Measurements from ENCODE around the gene SBF2.

- TF ChIP-seq CTCF (IDR thresholded peaks at IDR 0.05) (no peak), POLR2A (IDR thresholded peaks at IDR 0.05) (no peak), EP300 (IDR thresholded peaks at IDR 0.05) (no peak), POLR2AphosphoS5 (IDR thresholded peaks at IDR 0.05) (no peak)
Measured at GRCh38 chr11:10268746-10269488, 25.1 kb downstream of the SBF2 start.

All from gastroesophageal sphincter (tissue), 3 donors.